Prostate gland (tissue), 2 donors: ENCODE results near the gene HOXA7.

Source experiments
- CTCF ChIP-seq, 4 experiments: fragments of 200-600 bp in 2 of 4; fragments of 450-650 bp in 2 of 4; sonication (generic) in 2 of 4; IDR thresholded peaks; 1 replicate in 3 of 4; 2 replicates in 1 of 4; pipeline ENCODE4 v1.5.1; 2016 to 2019; ENCODE audit warnings: antibody characterized with exemption in 4 of 4, mild to moderate bottlenecking in 2 of 4, moderate library complexity in 2 of 4
- POLR2A ChIP-seq: fragments of 450-650 bp; IDR thresholded peaks from one replicate; pipeline ENCODE4 v1.6.1; 2016; ENCODE audit warnings: antibody characterized with exemption, mild to moderate bottlenecking

- TF ChIP-seq CTCF (IDR thresholded peaks at IDR 0.05) (no peak), POLR2A (no peak)
These were observed 16.2 kb downstream of the HOXA7 start for GRCh38 chr7:27140126-27140857.
